MM.1S (cell line): ENCODE data around the gene DOP1A.

ENCODE experiments used
- CTCF ChIP-seq: fragments of 300-600 bp; sonication (generic); IDR thresholded peaks from 2 replicates; pipeline ENCODE4 v1.5.1; 2016; ENCODE audit warnings: antibody characterized with exemption, low read length, mixed read lengths
- EZH2 ChIP-seq: fragments of 300-600 bp; sonication (generic); optimal IDR thresholded peaks from 2 replicates; pipeline ENCODE3; 2017; ENCODE audit warnings: low read depth, mild to moderate bottlenecking, antibody characterized with exemption, low read length, mixed read lengths
- EZH2phosphoT487 ChIP-seq: fragments of 300-600 bp; sonication (generic); IDR thresholded peaks from 2 replicates; pipeline ENCODE4 v1.6.1; 2018; ENCODE audit warnings: antibody characterized with exemption, low read length

- no peak for TF ChIP-seq CTCF
- TF ChIP-seq EZH2 = no peak
- no peak for TF ChIP-seq EZH2phosphoT487
These were observed 5.3 kb downstream of the DOP1A start for GRCh38 chr6:83072726-83073125.
